ENCODE measurements around the gene DMD. TPM values are rescaled to one million over a fixed set of nuclear protein-coding genes. Genes with fewer than 3 reads are reported as not detected.

Gene DMD
- total RNA-seq, 1 experiment from 2014 or later: 47.2 TPM

- intact Hi-C loops (cut with micrococcal nuclease; ENCODE audit: unreplicated experiment): no loop called here
- peaks cover 18% of the 10 kb centered on the region for H3K9me3 Mint-ChIP-seq (ENCODE audit: unreplicated experiment)
These were observed 1359.6 kb downstream of the DMD start for GRCh38 chrX:31851761-31852160.

GRCh38 chrX:31847773-31848172 lies 1363.6 kb downstream of the DMD start:
- no peaks in the 10 kb centered on the region for H3K36me3 Mint-ChIP-seq (ENCODE audit: insufficient read depth, unreplicated experiment)
- Histone ChIP-seq H3K36me3 (ENCODE audit: control insufficient read depth, insufficient read depth, low read length) (no peaks in the 10 kb centered on the region), H3K27me3 (replicated peaks; ENCODE audit: control insufficient read depth, insufficient read depth, low read length) (no peaks in the 10 kb centered on the region), H3K9me3 (no peaks in the 10 kb centered on the region), H3K4me1 (peaks cover 2% of the 10 kb centered on the region; the same call in 1 of the 2 replicates), H3K4me3 (ENCODE audit: low read depth, low read length) (no peak overlapping the region)
- no peak overlapping the region for H3K27ac Mint-ChIP-seq (ENCODE audit: unreplicated experiment)
- no peaks in the 10 kb centered on the region for H3K27me3 Mint-ChIP-seq (ENCODE audit: insufficient read depth, unreplicated experiment)
- no peak for DNase-seq
- H3K4me1 Mint-ChIP-seq (ENCODE audit: low read depth, unreplicated experiment): peaks cover 17% of the 10 kb centered on the region
- ChIA-PET CTCF (no interaction called here), POLR2A (no interaction called here)
- no peak overlapping the region for H3K4me3 Mint-ChIP-seq (ENCODE audit: unreplicated experiment)
- H3K9me3 Mint-ChIP-seq (ENCODE audit: unreplicated experiment): peaks cover 18% of the 10 kb centered on the region
- intact Hi-C loops (cut with micrococcal nuclease; ENCODE audit: unreplicated experiment): no loop called here
- TF ChIP-seq, protein P1, sequence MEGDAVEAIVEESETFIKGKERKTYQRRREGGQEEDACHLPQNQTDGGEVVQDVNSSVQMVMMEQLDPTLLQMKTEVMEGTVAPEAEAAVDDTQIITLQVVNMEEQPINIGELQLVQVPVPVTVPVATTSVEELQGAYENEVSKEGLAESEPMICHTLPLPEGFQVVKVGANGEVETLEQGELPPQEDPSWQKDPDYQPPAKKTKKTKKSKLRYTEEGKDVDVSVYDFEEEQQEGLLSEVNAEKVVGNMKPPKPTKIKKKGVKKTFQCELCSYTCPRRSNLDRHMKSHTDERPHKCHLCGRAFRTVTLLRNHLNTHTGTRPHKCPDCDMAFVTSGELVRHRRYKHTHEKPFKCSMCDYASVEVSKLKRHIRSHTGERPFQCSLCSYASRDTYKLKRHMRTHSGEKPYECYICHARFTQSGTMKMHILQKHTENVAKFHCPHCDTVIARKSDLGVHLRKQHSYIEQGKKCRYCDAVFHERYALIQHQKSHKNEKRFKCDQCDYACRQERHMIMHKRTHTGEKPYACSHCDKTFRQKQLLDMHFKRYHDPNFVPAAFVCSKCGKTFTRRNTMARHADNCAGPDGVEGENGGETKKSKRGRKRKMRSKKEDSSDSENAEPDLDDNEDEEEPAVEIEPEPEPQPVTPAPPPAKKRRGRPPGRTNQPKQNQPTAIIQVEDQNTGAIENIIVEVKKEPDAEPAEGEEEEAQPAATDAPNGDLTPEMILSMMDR (IDR thresholded peaks at IDR 0.05; ENCODE audit: insufficient read depth in 1 of 2, low read depth in 1 of 2, low read length in 1 of 2, severe bottlenecking in 1 of 2, unreplicated experiment in 1 of 2): no peak
- BruUV-seq (replicated peaks): no TSS peak

More at GRCh38 chrX:31851761-31852160, 1359.6 kb downstream of the DMD start:
- Mint-ChIP-seq H3K4me3 (ENCODE audit: unreplicated experiment) (no peak overlapping the region), H3K4me1 (ENCODE audit: low read depth, unreplicated experiment) (peaks cover 6% of the 10 kb centered on the region), H3K27me3 (ENCODE audit: insufficient read depth, unreplicated experiment) (no peaks in the 10 kb centered on the region), H3K27ac (ENCODE audit: unreplicated experiment) (no peak overlapping the region), H3K36me3 (ENCODE audit: insufficient read depth, unreplicated experiment) (no peaks in the 10 kb centered on the region)
- H3K36me3 ChIP-seq (ENCODE audit: control insufficient read depth, insufficient read depth, low read length): no peaks in the 10 kb centered on the region
- no peaks in the 10 kb centered on the region for H3K27me3 ChIP-seq (replicated peaks; ENCODE audit: control insufficient read depth, insufficient read depth, low read length)
- DNase-seq: no peak
- CTCF ChIA-PET: no interaction called here
- peaks cover 21% of the 10 kb centered on the region for H3K4me1 ChIP-seq
- no peak overlapping the region for H3K4me3 ChIP-seq (ENCODE audit: low read depth, low read length)
- no TSS peak for BruUV-seq (replicated peaks)
- no peaks in the 10 kb centered on the region for H3K9me3 ChIP-seq
- POLR2A ChIA-PET: no interaction called here
- TF ChIP-seq, protein P1 (IDR thresholded peaks at IDR 0.05; ENCODE audit: insufficient read depth in 1 of 2, low read depth in 1 of 2, low read length in 1 of 2, severe bottlenecking in 1 of 2, unreplicated experiment in 1 of 2): no peak

GRCh38 chrX:31845003-31845402 lies 1366.3 kb downstream of the DMD start:
- no peaks in the 10 kb centered on the region for H3K36me3 ChIP-seq (ENCODE audit: control insufficient read depth, insufficient read depth, low read length)
- H3K36me3 Mint-ChIP-seq (ENCODE audit: insufficient read depth, unreplicated experiment): no peaks in the 10 kb centered on the region
- peaks cover 9% of the 10 kb centered on the region for H3K9me3 Mint-ChIP-seq (ENCODE audit: unreplicated experiment)

More at GRCh38 chrX:31845003-31845402, 1366.3 kb downstream of the DMD start:
- Mint-ChIP-seq H3K27ac (ENCODE audit: unreplicated experiment) (no peak overlapping the region), H3K27me3 (ENCODE audit: insufficient read depth, unreplicated experiment) (no peaks in the 10 kb centered on the region), H3K4me3 (ENCODE audit: unreplicated experiment) (no peak overlapping the region), H3K4me1 (ENCODE audit: low read depth, unreplicated experiment) (peaks cover 10% of the 10 kb centered on the region)
- Histone ChIP-seq H3K4me3 (ENCODE audit: low read depth, low read length) (no peak overlapping the region), H3K9me3 (no peaks in the 10 kb centered on the region), H3K4me1 (0 out of 2 replicates have a peak, but pooled peaks cover 2% of the 10 kb centered on the region), H3K27me3 (replicated peaks; ENCODE audit: control insufficient read depth, insufficient read depth, low read length) (no peaks in the 10 kb centered on the region)
- POLR2A ChIA-PET: no interaction called here
- TF ChIP-seq, protein P1 (IDR thresholded peaks at IDR 0.05; ENCODE audit: insufficient read depth in 1 of 2, low read depth in 1 of 2, low read length in 1 of 2, severe bottlenecking in 1 of 2, unreplicated experiment in 1 of 2): no peak
- BruUV-seq (replicated peaks): no TSS peak
- intact Hi-C loops (cut with micrococcal nuclease; ENCODE audit: unreplicated experiment): no loop called here
- DNase-seq: no peak
- CTCF ChIA-PET: no interaction called here

Measured in Caco-2 (cell line).